Cardiac fibroblast (primary cell): ENCODE results near the gene BCL6.

Experiments used
- DNase-seq, 2 donors: peaks; one replicate each; pipeline versions ENCODE4 v3.0.0 to v3.0.0-alpha.2; 2010; ENCODE audit warnings: low read depth in 2 of 2
- H3K4me3 ChIP-seq, 2 donors: replicated peaks in 1 of 2; 1 replicate in 1 of 2; 2 replicates in 1 of 2; pipeline ENCODE4 v1.5.1; 2011; ENCODE audit warnings: low read depth in 2 of 2, low read length in 2 of 2, mild to moderate bottlenecking in 2 of 2, moderate library complexity in 1 of 2
- CTCF ChIP-seq: IDR thresholded peaks from one replicate; pipeline ENCODE4 v1.5.1; 2011; ENCODE audit warnings: low read depth, mild to moderate bottlenecking, low read length, inconsistent platforms

BCL6 gene

GRCh38 chr3:187735837-187736236, 9.4 kb downstream of the BCL6 start:
- TF ChIP-seq CTCF: no peak
- no peak overlapping the region for H3K4me3 ChIP-seq
- DNase-seq: peak in 1 of 2 donors; percentile 46

GRCh38 chr3:187735383-187735782, 9.9 kb downstream of the BCL6 start:
- no peak for TF ChIP-seq CTCF
- DNase-seq: no peak
- H3K4me3 ChIP-seq: no peak overlapping the region

GRCh38 chr3:187734841-187735240, 10.4 kb downstream of the BCL6 start:
- H3K4me3 ChIP-seq: no peak overlapping the region
- no peak for TF ChIP-seq CTCF

GRCh38 chr3:187733371-187733770, 11.9 kb downstream of the BCL6 start:
- no peak for DNase-seq
- no peak for TF ChIP-seq CTCF

More at GRCh38 chr3:187734841-187735240, 10.4 kb downstream of the BCL6 start:
- no peak for DNase-seq

GRCh38 chr3:187729598-187729997, 15.7 kb downstream of the BCL6 start:
- TF ChIP-seq CTCF: no peak

More at GRCh38 chr3:187733371-187733770, 11.9 kb downstream of the BCL6 start:
- H3K4me3 ChIP-seq: no peak overlapping the region

GRCh38 chr3:187728940-187729583, 16.2 kb downstream of the BCL6 start:
- no peak overlapping the region for H3K4me3 ChIP-seq
- DNase-seq: no peak
- no peak for TF ChIP-seq CTCF

More at GRCh38 chr3:187729598-187729997, 15.7 kb downstream of the BCL6 start:
- no peak for DNase-seq
- no peak overlapping the region for H3K4me3 ChIP-seq

- no peak overlapping the region for H3K4me3 ChIP-seq
- TF ChIP-seq CTCF: no peak
Observed at GRCh38 chr3:187728248-187728647, 17.0 kb downstream of the BCL6 start.

More at GRCh38 chr3:187728248-187728647, 17.0 kb downstream of the BCL6 start:
- no peak for DNase-seq
